BLaER1 treated with 17β-estradiol and CSF1 and Interleukin-3, amounts not matched to agents 10 nM and 100 nM (cell line): ENCODE data around the gene LIMS1.

Source experiments
- H3K27ac ChIP-seq, 11 experiments: shearing (Covaris generic); formaldehyde crosslinking; 2 replicates each; pipeline ENCODE4 v1.8.1; 2022
- H3K27me3 ChIP-seq, 11 experiments: shearing (Covaris generic); formaldehyde crosslinking; 2 replicates each; pipeline ENCODE4 v1.8.1; 2022
- H3K36me3 ChIP-seq, 11 experiments: shearing (Covaris generic); formaldehyde crosslinking; 2 replicates each; pipeline ENCODE4 v1.8.1; 2022
- H3K4me1 ChIP-seq, 10 experiments: shearing (Covaris generic); formaldehyde crosslinking; 2 replicates each; pipeline ENCODE4 v1.8.1; 2022
- H3K4me2 ChIP-seq, 11 experiments: shearing (Covaris generic); formaldehyde crosslinking; 2 replicates each; pipeline ENCODE4 v1.8.1; 2022
- H3K4me3 ChIP-seq, 10 experiments: shearing (Covaris generic); formaldehyde crosslinking; 2 replicates each; pipeline ENCODE4 v1.8.1; 2022
- H3K9ac ChIP-seq, 11 experiments: shearing (Covaris generic); formaldehyde crosslinking; 2 replicates each; pipeline ENCODE4 v1.8.1; 2022
- H3K9me3 ChIP-seq, 11 experiments: shearing (Covaris generic); formaldehyde crosslinking; replicated peaks in 1 of 11; 2 replicates each; pipeline ENCODE4 v1.8.1; 2022
- H4K20me1 ChIP-seq, 11 experiments: shearing (Covaris generic); formaldehyde crosslinking; 2 replicates each; pipeline ENCODE4 v1.8.1; 2022
- Cebpa-rat ChIP-seq, 11 experiments: shearing (Covaris generic); IDR thresholded peaks; 2 replicates each; pipeline ENCODE4 v1.8.1; 2022

LIMS1 gene

GRCh38 chr2:108625186-108625827 is 91.0 kb downstream of the LIMS1 start:
- Histone ChIP-seq H3K36me3 (peaks cover 0 to 4% (median 0%) of the 10 kb centered on the region in 11 experiments; a peak in 3 of 22 replicates), H3K27ac (no peak overlapping the region), H4K20me1 (peaks cover 28 to 88% (median 55%) of the 10 kb centered on the region in 11 experiments; a peak in 20 of 22 replicates), H3K4me3 (no peak overlapping the region), H3K27me3 (no peaks in the 10 kb centered on the region), H3K4me2 (peak overlapping the region in 3 of 11 experiments; percentile 30 to 60 (median 53); a peak in 5 of 22 replicates), H3K9ac (no peak overlapping the region), H3K4me1 (peaks cover 16 to 64% (median 27%) of the 10 kb centered on the region in 10 experiments), H3K9me3 (no peaks in the 10 kb centered on the region; a peak in 1 of 22 replicates)
- TF ChIP-seq Cebpa-rat (IDR thresholded peaks at IDR 0.05) = no peak

GRCh38 chr2:108625828-108626195 is 91.5 kb downstream of the LIMS1 start:
- H3K36me3 ChIP-seq = peaks cover 0 to 4% (median 0%) of the 10 kb centered on the region in 11 experiments; a peak in 3 of 22 replicates
- no peak overlapping the region for H3K9ac ChIP-seq
- no peak overlapping the region for H3K27ac ChIP-seq
- no peak overlapping the region for H3K4me3 ChIP-seq
- no peaks in the 10 kb centered on the region; a peak in 1 of 22 replicates for H3K9me3 ChIP-seq
- H3K4me1 ChIP-seq = peaks cover 13 to 64% (median 23%) of the 10 kb centered on the region in 10 experiments
- no peak for TF ChIP-seq Cebpa-rat (IDR thresholded peaks at IDR 0.05)
- no peaks in the 10 kb centered on the region for H3K27me3 ChIP-seq
- peak overlapping the region in 3 of 11 experiments; percentile 30 to 60 (median 53); a peak in 3 of 22 replicates for H3K4me2 ChIP-seq
- peaks cover 28 to 88% (median 52%) of the 10 kb centered on the region in 11 experiments; a peak in 20 of 22 replicates for H4K20me1 ChIP-seq

GRCh38 chr2:108626995-108627394 is 92.7 kb downstream of the LIMS1 start:
- Histone ChIP-seq H3K9me3 (no peaks in the 10 kb centered on the region; a peak in 1 of 22 replicates), H3K4me3 (no peak overlapping the region), H3K27ac (no peak overlapping the region), H4K20me1 (peaks cover 19 to 88% (median 48%) of the 10 kb centered on the region in 11 experiments; a peak in 20 of 22 replicates), H3K4me1 (peaks cover 14 to 64% (median 23%) of the 10 kb centered on the region in 10 experiments), H3K27me3 (no peaks in the 10 kb centered on the region), H3K4me2 (no peak overlapping the region), H3K9ac (no peak overlapping the region), H3K36me3 (peaks cover 0 to 4% (median 0%) of the 10 kb centered on the region in 11 experiments; a peak in 3 of 22 replicates)
- TF ChIP-seq Cebpa-rat (IDR thresholded peaks at IDR 0.05) = no peak

GRCh38 chr2:108627911-108628567 is 93.8 kb downstream of the LIMS1 start:
- no peak overlapping the region for H3K4me3 ChIP-seq
- no peaks in the 10 kb centered on the region; a peak in 1 of 22 replicates for H3K9me3 ChIP-seq
- H3K4me1 ChIP-seq = peaks cover 19 to 62% (median 28%) of the 10 kb centered on the region in 10 experiments
- TF ChIP-seq Cebpa-rat (IDR thresholded peaks at IDR 0.05) = no peak
- peaks cover 0 to 4% (median 0%) of the 10 kb centered on the region in 11 experiments; a peak in 3 of 22 replicates for H3K36me3 ChIP-seq
- H3K4me2 ChIP-seq = no peak overlapping the region
- H3K9ac ChIP-seq = no peak overlapping the region
- H4K20me1 ChIP-seq = peaks cover 28 to 92% (median 59%) of the 10 kb centered on the region in 11 experiments; a peak in 20 of 22 replicates
- no peak overlapping the region for H3K27ac ChIP-seq
- no peaks in the 10 kb centered on the region for H3K27me3 ChIP-seq

GRCh38 chr2:108628936-108629335 is 94.7 kb downstream of the LIMS1 start:
- Histone ChIP-seq H3K4me3 (no peak overlapping the region), H3K36me3 (peaks cover 0 to 4% (median 0%) of the 10 kb centered on the region in 11 experiments; a peak in 3 of 22 replicates), H3K9me3 (no peaks in the 10 kb centered on the region; a peak in 1 of 22 replicates), H3K4me2 (peak overlapping the region in 3 of 11 experiments; percentile 23 to 50 (median 43); a peak in 3 of 22 replicates), H3K27ac (no peak overlapping the region), H4K20me1 (peaks cover 28 to 93% (median 62%) of the 10 kb centered on the region in 11 experiments; a peak in 21 of 22 replicates), H3K9ac (no peak overlapping the region), H3K4me1 (peaks cover 19 to 70% (median 28%) of the 10 kb centered on the region in 10 experiments), H3K27me3 (no peaks in the 10 kb centered on the region)
- no peak for TF ChIP-seq Cebpa-rat (IDR thresholded peaks at IDR 0.05)

GRCh38 chr2:108629417-108629816 is 95.1 kb downstream of the LIMS1 start:
- no peak overlapping the region for H3K4me3 ChIP-seq
- peaks cover 31 to 93% (median 62%) of the 10 kb centered on the region in 11 experiments; a peak in 20 of 22 replicates for H4K20me1 ChIP-seq

GRCh38 chr2:108630567-108631405 is 96.5 kb downstream of the LIMS1 start:
- Histone ChIP-seq H3K9ac (no peak overlapping the region), H3K27me3 (no peaks in the 10 kb centered on the region), H3K36me3 (peaks cover 0 to 4% (median 0%) of the 10 kb centered on the region in 11 experiments; a peak in 3 of 22 replicates), H3K27ac (no peak overlapping the region), H3K4me1 (peaks cover 19 to 77% (median 30%) of the 10 kb centered on the region in 10 experiments), H3K4me2 (peak overlapping the region; percentile 32 to 68 (median 52); a peak in 19 of 22 replicates), H4K20me1 (peaks cover 25 to 87% (median 61%) of the 10 kb centered on the region in 11 experiments; a peak in 20 of 22 replicates), H3K9me3 (no peaks in the 10 kb centered on the region; a peak in 1 of 22 replicates), H3K4me3 (no peak overlapping the region)
- no peak for TF ChIP-seq Cebpa-rat (IDR thresholded peaks at IDR 0.05)

More at GRCh38 chr2:108629417-108629816, 95.1 kb downstream of the LIMS1 start:
- H3K27ac ChIP-seq = no peak overlapping the region
- peaks cover 0 to 4% (median 0%) of the 10 kb centered on the region in 11 experiments; a peak in 3 of 22 replicates for H3K36me3 ChIP-seq
- H3K9ac ChIP-seq = no peak overlapping the region
- TF ChIP-seq Cebpa-rat (IDR thresholded peaks at IDR 0.05) = no peak
- H3K4me2 ChIP-seq = peak overlapping the region in 7 of 11 experiments; percentile 11 to 68 (median 25); a peak in 9 of 22 replicates
- H3K4me1 ChIP-seq = peaks cover 19 to 75% (median 28%) of the 10 kb centered on the region in 10 experiments
- no peaks in the 10 kb centered on the region for H3K27me3 ChIP-seq
- H3K9me3 ChIP-seq = no peaks in the 10 kb centered on the region; a peak in 1 of 22 replicates
